Endothelial cell of umbilical vein (primary cell): ENCODE measurements around the gene SENP7. TPM values are rescaled to one million over a fixed set of nuclear protein-coding genes. Genes with fewer than 3 reads are reported as not detected.

Experiments used
- BruUV-seq: library from RNA; stranded (reverse); fragments of 400-500 nt; replicated peaks from 2 replicates; lab custom pipeline; 2021; lab: Mats Ljungman, UMichigan
- CTCF ChIA-PET: fragments of 300-600, 350-600 bp; sonication (Branson Sonifier 250); formaldehyde crosslinking; loops from one replicate; lab custom pipeline; 2021; ENCODE audit warnings: antibody characterized with exemption, inconsistent platforms; lab: Charles Lee
- POLR2A ChIA-PET: fragments of 300-600, 350-600 bp; sonication (Branson Sonifier 250); formaldehyde crosslinking; loops from one replicate; lab custom pipeline; 2021; ENCODE audit warnings: antibody characterized with exemption, inconsistent platforms; lab: Charles Lee
- DNase-seq: peaks from one replicate; pipeline ENCODE4 v3.0.0-alpha.2; 2011; ENCODE audit warnings: low read depth, low spot score
- FAIRE-seq: peaks from 2 replicates; lab custom pipeline; 2011; peaks lifted over from hg19 to GRCh38; lab: Jason Lieb, UNC
- H2AFZ ChIP-seq: 2 replicates; pipeline ENCODE4 v1.6.0; 2012; ENCODE audit warnings: low read depth, low read length, control low read depth, inconsistent platforms
- H3K27ac ChIP-seq: 2 replicates; pipeline ENCODE4 v1.5.1; 2011; ENCODE audit warnings: low read depth, mild to moderate bottlenecking, control low read depth, low read length, moderate library complexity; ENCODE audit not compliant: insufficient read depth
- H3K27me3 ChIP-seq, 2 experiments: 2 replicates each; pipeline versions ENCODE4 v1.6.0 to v1.6.1; 2011; ENCODE audit warnings: low read length in 2 of 2, mixed read lengths in 1 of 2; ENCODE audit not compliant: control insufficient read depth in 2 of 2, insufficient read depth in 2 of 2
- H3K36me3 ChIP-seq, 2 experiments: 2 replicates in 1 of 2; 3 replicates in 1 of 2; pipeline ENCODE4 v1.5.1; 2011; ENCODE audit warnings: low read length in 2 of 2, mild to moderate bottlenecking in 1 of 2, moderate library complexity in 1 of 2; ENCODE audit not compliant: control insufficient read depth in 2 of 2, insufficient read depth in 2 of 2; ENCODE audit errors: extremely low read depth in 1 of 2
- H3K4me1 ChIP-seq: 3 replicates; pipeline ENCODE4 v1.5.1; 2011; ENCODE audit warnings: mild to moderate bottlenecking, low read length; ENCODE audit not compliant: control insufficient read depth, insufficient read depth; ENCODE audit errors: extremely low read depth
- H3K4me2 ChIP-seq: 2 replicates; pipeline ENCODE4 v1.6.1; 2011; ENCODE audit warnings: low read length, control low read depth, mixed read lengths; ENCODE audit not compliant: insufficient read depth
- H3K4me3 ChIP-seq, 3 experiments: fragments of 200-600 bp in 1 of 3; sonication (generic), shearing (Covaris generic) in 1 of 3; replicated peaks in 1 of 3; 2 replicates each; pipeline ENCODE4 v1.5.1; 2011 to 2016; ENCODE audit warnings: control low read depth in 3 of 3, low read length in 3 of 3, mild to moderate bottlenecking in 2 of 3, inconsistent platforms in 1 of 3, low read depth in 1 of 3, moderate library complexity in 1 of 3; ENCODE audit not compliant: insufficient read depth in 1 of 3
- H3K79me2 ChIP-seq: 2 replicates; pipeline ENCODE4 v1.6.0; 2012; ENCODE audit warnings: low read length, inconsistent platforms; ENCODE audit not compliant: control insufficient read depth, insufficient read depth
- H3K9ac ChIP-seq: replicated peaks from 2 replicates; pipeline ENCODE3; 2011; ENCODE audit warnings: low read length, control low read depth; ENCODE audit not compliant: insufficient read depth; ENCODE audit errors: extremely low read depth
- H3K9me1 ChIP-seq: replicated peaks from 3 replicates; pipeline ENCODE4 v1.6.0; 2011; ENCODE audit warnings: mild to moderate bottlenecking, low read length; ENCODE audit not compliant: control insufficient read depth, insufficient read depth; ENCODE audit errors: extremely low read depth
- H3K9me3 ChIP-seq: replicated peaks from 2 replicates; pipeline ENCODE4 v1.5.1; 2012; ENCODE audit warnings: low read length, inconsistent platforms; ENCODE audit not compliant: control insufficient read depth, insufficient read depth
- H4K20me1 ChIP-seq: replicated peaks from 2 replicates; pipeline ENCODE3; 2011; ENCODE audit warnings: mild to moderate bottlenecking, low read length; ENCODE audit not compliant: control insufficient read depth, insufficient read depth; ENCODE audit errors: extremely low read depth
- CTCF ChIP-seq, 2 donors: IDR thresholded peaks; 1 replicate in 1 of 2; 2 replicates in 1 of 2; pipeline ENCODE4 v1.5.1; 2011; ENCODE audit warnings: low read length in 2 of 2, mild to moderate bottlenecking in 2 of 2, moderate library complexity in 2 of 2, control low read depth in 1 of 2, inconsistent platforms in 1 of 2, low read depth in 1 of 2; ENCODE audit not compliant: insufficient read depth in 1 of 2; ENCODE audit errors: extremely low read depth in 1 of 2
- EZH2 ChIP-seq: IDR thresholded peaks from 2 replicates; pipeline ENCODE4 v1.6.1; 2012; ENCODE audit warnings: borderline replicate concordance, low read depth, mild to moderate bottlenecking, moderate library complexity, low read length, inconsistent platforms; ENCODE audit not compliant: severe bottlenecking
- FOS ChIP-seq: IDR thresholded peaks from 2 replicates; pipeline ENCODE4 v1.6.1; 2011; ENCODE audit warnings: mild to moderate bottlenecking, low read length, moderate library complexity, borderline replicate concordance; ENCODE audit not compliant: insufficient read depth
- GATA2 ChIP-seq: IDR thresholded peaks from 2 replicates; pipeline ENCODE4 v1.7.0; 2011; ENCODE audit warnings: low read depth, mild to moderate bottlenecking, moderate library complexity, mixed read lengths, low read length; ENCODE audit not compliant: insufficient read length, insufficient read depth
- JUN ChIP-seq: IDR thresholded peaks from 2 replicates; pipeline ENCODE4 v1.6.1; 2011; ENCODE audit warnings: borderline replicate concordance, low read depth; ENCODE audit not compliant: insufficient read length, insufficient read depth
- MAX ChIP-seq: IDR thresholded peaks from 2 replicates; pipeline ENCODE4 v1.6.1; 2011; ENCODE audit not compliant: insufficient read depth, insufficient read length
- MYC ChIP-seq: IDR thresholded peaks from one replicate; pipeline ENCODE4 v1.6.1; 2011; ENCODE audit warnings: mild to moderate bottlenecking, low read depth, low read length
- POLR2A ChIP-seq: IDR thresholded peaks from 2 replicates; pipeline ENCODE4 v1.6.1; 2012; ENCODE audit warnings: low read depth, mild to moderate bottlenecking, control low read depth, low read length
- POLR2AphosphoS5 ChIP-seq: IDR thresholded peaks from 2 replicates; pipeline ENCODE4 v1.6.1; 2012; ENCODE audit warnings: low read depth, mild to moderate bottlenecking, control low read depth, low read length, moderate library complexity; ENCODE audit not compliant: insufficient read depth
- dilution Hi-C: fragments of 300-500 bp; cut with MboI; formaldehyde crosslinking; loops from one replicate; pipeline ENCODE4 v1.15.0; 2019; ENCODE audit warnings: low sequenced_read_pairs; ENCODE audit not compliant: extremely low pct_ligation_motif_present
- intact Hi-C: fragments of 100-400 bp; cut with micrococcal nuclease; formaldehyde crosslinking; loops from one replicate; pipeline ENCODE4 v1.10.0; 2022
- polyA plus RNA-seq, 4 experiments: library from polyadenylated mRNA; depleted of rRNA in 3 of 4; stranded (reverse) in 3 of 4; unstranded in 1 of 4; fragments of >200 nt; gene quantifications; 2 replicates each; pipeline versions ENCODE4 v1.2.1 to v1.2.3, GENCODE V29; 2011 to 2012; ENCODE audit warnings: missing spikeins in 1 of 4
- total RNA-seq: library from RNA; stranded (reverse); gene quantifications from 2 replicates; pipeline ENCODE4 v1.2.3, GENCODE V29; 2021

The SENP7 gene
- total and polyA plus RNA-seq, 2 donors (not counting 3 experiments of a cell fraction or from before 2014, with no cell fraction given) = 5.1 to 18.7 TPM

DNA sequence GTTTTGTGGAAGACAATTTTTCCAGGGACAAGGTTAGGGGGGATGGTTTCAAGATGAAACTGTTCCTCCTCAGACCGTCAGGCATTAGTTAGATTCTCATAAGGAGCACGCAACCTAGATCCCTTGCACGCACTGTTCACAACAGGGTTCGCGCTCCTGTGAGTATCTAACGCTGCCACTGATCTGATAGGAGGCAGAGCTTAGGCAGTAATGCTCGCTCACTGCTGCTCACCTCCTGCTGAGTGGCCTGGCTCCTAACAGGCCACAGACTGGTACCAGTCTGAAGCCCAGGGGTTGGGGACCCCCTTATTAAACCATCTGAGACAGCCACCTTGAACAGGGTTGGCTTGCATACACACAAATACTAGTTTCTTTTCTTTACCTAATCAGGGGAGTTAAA, 179.1 kb downstream of the SENP7 start:
- POLR2A ChIA-PET = no interaction called here
- CTCF ChIA-PET = no interaction called here
- no peak overlapping the region for H3K4me3 ChIP-seq

More for the DNA sequence above, 179.1 kb downstream of the SENP7 start:
- no peaks in the 10 kb centered on the region for H3K27me3 ChIP-seq
- H3K4me1 ChIP-seq = no peaks in the 10 kb centered on the region
- H3K36me3 ChIP-seq = no peaks in the 10 kb centered on the region
- intact Hi-C loops = no loop called here
- no peak overlapping the region for H3K9ac ChIP-seq
- BruUV-seq = no TSS peak
- H3K9me1 ChIP-seq = no peaks in the 10 kb centered on the region
- DNase-seq (no peak), FAIRE-seq (no peak)
- H3K79me2 ChIP-seq = no peaks in the 10 kb centered on the region
- H3K9me3 ChIP-seq = no peaks in the 10 kb centered on the region
- no peak overlapping the region for H2AFZ ChIP-seq
- H4K20me1 ChIP-seq = no peaks in the 10 kb centered on the region
- H3K4me2 ChIP-seq = no peak overlapping the region
- no peak overlapping the region for H3K27ac ChIP-seq
- TF ChIP-seq EZH2 = no peak
- TF ChIP-seq MAX = no peak
- TF ChIP-seq GATA2 = no peak
- TF ChIP-seq JUN = no peak
- no peak for TF ChIP-seq FOS
- no peak for TF ChIP-seq POLR2AphosphoS5
- TF ChIP-seq MYC = no peak
- no peak for TF ChIP-seq POLR2A
- no peak for TF ChIP-seq CTCF (IDR thresholded peaks at IDR 0.05; ENCODE audit: extremely low read depth in 1 of 2, insufficient read depth in 1 of 2, low read depth in 1 of 2, low read length in 2 of 2)
- dilution Hi-C loops = no loop called here
